DND-41 (cell line): Measurements from ENCODE around the gene SLC17A7.

ENCODE experiments used
- ATAC-seq: fragments of 200-7000 bp; cut with Tn5 transposase; 3 replicates; pipeline ENCODE4 v1.9.1; 2021; ENCODE audit warnings: low read depth; ENCODE audit not compliant: insufficient read depth
- DNase-seq: peaks from one replicate; pipeline ENCODE4 v3.0.0-alpha.2; 2020
- H2AFZ ChIP-seq: 2 replicates; pipeline ENCODE4 v1.6.0; 2012; ENCODE audit warnings: low read depth, low read length
- H3K27ac ChIP-seq: 2 replicates; pipeline ENCODE4 v1.5.1; 2012; ENCODE audit warnings: low read length, inconsistent platforms
- H3K27me3 ChIP-seq: fragments of 200-600 bp; sonication (generic); 2 replicates; pipeline ENCODE4 v1.6.0; 2012; ENCODE audit warnings: low read length, mild to moderate bottlenecking, inconsistent platforms; ENCODE audit not compliant: insufficient read depth, poor library complexity
- H3K36me3 ChIP-seq: 2 replicates; pipeline ENCODE4 v1.5.1; 2012; ENCODE audit warnings: low read length, inconsistent platforms; ENCODE audit not compliant: insufficient read depth
- H3K4me1 ChIP-seq: 2 replicates; pipeline ENCODE4 v1.5.1; 2012; ENCODE audit warnings: mild to moderate bottlenecking, low read length; ENCODE audit not compliant: insufficient read depth
- H3K4me2 ChIP-seq: 2 replicates; pipeline ENCODE4 v1.6.0; 2012; ENCODE audit warnings: mild to moderate bottlenecking, moderate library complexity, low read length, inconsistent platforms; ENCODE audit not compliant: insufficient read depth
- H3K4me3 ChIP-seq, 2 experiments: fragments of 200-600 bp in 1 of 2; shearing (Covaris generic) in 1 of 2; 2 replicates each; pipeline ENCODE4 v1.5.1; 2012 to 2016; ENCODE audit warnings: inconsistent platforms in 2 of 2, low read length in 2 of 2, mild to moderate bottlenecking in 2 of 2, low read depth in 1 of 2, moderate library complexity in 1 of 2
- H3K79me2 ChIP-seq: 2 replicates; pipeline ENCODE4 v1.6.0; 2012; ENCODE audit warnings: low read length, inconsistent platforms; ENCODE audit not compliant: insufficient read depth
- H3K9ac ChIP-seq: 2 replicates; pipeline ENCODE4 v1.6.0; 2012; ENCODE audit warnings: low read depth, mild to moderate bottlenecking, inconsistent platforms, low read length, moderate library complexity
- H3K9me3 ChIP-seq: 2 replicates; pipeline ENCODE4 v1.5.1; 2012; ENCODE audit warnings: low read length, moderate library complexity, mild to moderate bottlenecking, inconsistent platforms; ENCODE audit not compliant: insufficient read depth, severe bottlenecking
- H4K20me1 ChIP-seq: 2 replicates; pipeline ENCODE4 v1.6.0; 2012; ENCODE audit warnings: low read length; ENCODE audit not compliant: insufficient read depth
- EZH2 ChIP-seq: IDR thresholded peaks from 3 replicates; pipeline ENCODE4 v1.6.1; 2012; ENCODE audit warnings: borderline replicate concordance, low read depth, mild to moderate bottlenecking, moderate library complexity, low read length, inconsistent platforms; ENCODE audit not compliant: severe bottlenecking
- TF ChIP-seq, protein P1 (sequence below): IDR thresholded peaks from 2 replicates; pipeline ENCODE4 v1.5.1; 2012; ENCODE audit warnings: borderline replicate concordance, low read length, moderate library complexity, mild to moderate bottlenecking; ENCODE audit not compliant: poor library complexity, severe bottlenecking; ENCODE audit errors: extremely low read depth

The SLC17A7 gene

GRCh38 chr19:49421039-49421877 is 20.1 kb downstream of the SLC17A7 start:
- no peak overlapping the region for H3K27ac ChIP-seq
- H3K9me3 ChIP-seq, result no peaks in the 10 kb centered on the region
- no peaks in the 10 kb centered on the region for H3K36me3 ChIP-seq
- peaks cover 10% of the 10 kb centered on the region for H3K27me3 ChIP-seq
- TF ChIP-seq, protein P1, sequence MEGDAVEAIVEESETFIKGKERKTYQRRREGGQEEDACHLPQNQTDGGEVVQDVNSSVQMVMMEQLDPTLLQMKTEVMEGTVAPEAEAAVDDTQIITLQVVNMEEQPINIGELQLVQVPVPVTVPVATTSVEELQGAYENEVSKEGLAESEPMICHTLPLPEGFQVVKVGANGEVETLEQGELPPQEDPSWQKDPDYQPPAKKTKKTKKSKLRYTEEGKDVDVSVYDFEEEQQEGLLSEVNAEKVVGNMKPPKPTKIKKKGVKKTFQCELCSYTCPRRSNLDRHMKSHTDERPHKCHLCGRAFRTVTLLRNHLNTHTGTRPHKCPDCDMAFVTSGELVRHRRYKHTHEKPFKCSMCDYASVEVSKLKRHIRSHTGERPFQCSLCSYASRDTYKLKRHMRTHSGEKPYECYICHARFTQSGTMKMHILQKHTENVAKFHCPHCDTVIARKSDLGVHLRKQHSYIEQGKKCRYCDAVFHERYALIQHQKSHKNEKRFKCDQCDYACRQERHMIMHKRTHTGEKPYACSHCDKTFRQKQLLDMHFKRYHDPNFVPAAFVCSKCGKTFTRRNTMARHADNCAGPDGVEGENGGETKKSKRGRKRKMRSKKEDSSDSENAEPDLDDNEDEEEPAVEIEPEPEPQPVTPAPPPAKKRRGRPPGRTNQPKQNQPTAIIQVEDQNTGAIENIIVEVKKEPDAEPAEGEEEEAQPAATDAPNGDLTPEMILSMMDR, result no peak
- no peak for TF ChIP-seq EZH2
- H3K4me2 ChIP-seq, result no peak overlapping the region
- no peaks in the 10 kb centered on the region for H3K79me2 ChIP-seq
- H2AFZ ChIP-seq, result no peak overlapping the region
- H4K20me1 ChIP-seq, result no peaks in the 10 kb centered on the region
- peaks cover 7% of the 10 kb centered on the region; the same call in 1 of the 2 replicates for H3K4me1 ChIP-seq
- DNase-seq, result no peak
- H3K4me3 ChIP-seq, result no peak overlapping the region
- no peak overlapping the region for H3K9ac ChIP-seq
- no peak for ATAC-seq

GRCh38 chr19:49420227-49420626 is 21.1 kb downstream of the SLC17A7 start:
- no peaks in the 10 kb centered on the region for H3K36me3 ChIP-seq
- H2AFZ ChIP-seq, result no peak overlapping the region
- TF ChIP-seq, protein P1, result no peak
- no peak for TF ChIP-seq EZH2
- DNase-seq (no peak), ATAC-seq (no peak)
- no peaks in the 10 kb centered on the region for H4K20me1 ChIP-seq
- peaks cover 10% of the 10 kb centered on the region for H3K27me3 ChIP-seq
- no peak overlapping the region for H3K4me2 ChIP-seq
- H3K9me3 ChIP-seq, result no peaks in the 10 kb centered on the region
- H3K79me2 ChIP-seq, result no peaks in the 10 kb centered on the region
- H3K4me3 ChIP-seq, result no peak overlapping the region
- H3K9ac ChIP-seq, result no peak overlapping the region
- H3K4me1 ChIP-seq, result peaks cover 7% of the 10 kb centered on the region; the same call in 1 of the 2 replicates
- no peak overlapping the region for H3K27ac ChIP-seq

DNA sequence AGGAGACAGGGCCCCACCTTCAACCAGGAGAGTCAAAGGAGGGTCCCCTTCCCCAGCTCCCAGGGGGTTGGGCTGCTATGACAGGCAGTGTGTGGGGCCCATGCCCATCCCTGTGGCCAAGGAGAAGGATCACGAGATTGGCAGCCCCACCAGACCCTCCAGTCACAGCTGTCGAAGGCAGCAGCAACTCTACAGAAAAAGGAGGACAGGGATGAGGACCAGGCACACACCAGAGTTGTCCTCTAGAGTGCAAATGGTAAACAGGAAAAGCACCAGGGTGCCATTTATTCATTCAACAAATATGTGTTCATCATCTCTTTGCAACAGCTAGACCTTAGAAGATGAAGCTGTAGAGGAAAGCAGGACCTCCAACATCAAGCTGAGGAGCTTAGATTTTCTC is 22.2 kb downstream of the SLC17A7 start:
- H3K36me3 ChIP-seq, result no peaks in the 10 kb centered on the region
- peaks cover 7% of the 10 kb centered on the region; the same call in 1 of the 2 replicates for H3K4me1 ChIP-seq
- DNase-seq, result no peak
- ATAC-seq, result no peak
- H2AFZ ChIP-seq, result no peak overlapping the region
- H3K4me2 ChIP-seq, result no peak overlapping the region
- no peaks in the 10 kb centered on the region for H3K79me2 ChIP-seq
- no peaks in the 10 kb centered on the region for H3K9me3 ChIP-seq
- no peak overlapping the region for H3K4me3 ChIP-seq
- peaks cover 10% of the 10 kb centered on the region for H3K27me3 ChIP-seq
- H3K27ac ChIP-seq, result no peak overlapping the region
- no peak overlapping the region for H3K9ac ChIP-seq
- no peak for TF ChIP-seq EZH2
- TF ChIP-seq, protein P1, result no peak
- no peaks in the 10 kb centered on the region for H4K20me1 ChIP-seq
